Endothelial cell of umbilical vein (primary cell): ENCODE measurements around the gene CD8A. TPM values are rescaled to one million over a fixed set of nuclear protein-coding genes. Genes with fewer than 3 reads are reported as not detected.

Source experiments
- BruUV-seq: library from RNA; stranded (reverse); fragments of 400-500 nt; replicated peaks from 2 replicates; lab custom pipeline; 2021; lab: Mats Ljungman, UMichigan
- CTCF ChIA-PET: fragments of 300-600, 350-600 bp; sonication (Branson Sonifier 250); formaldehyde crosslinking; loops from one replicate; lab custom pipeline; 2021; ENCODE audit warnings: antibody characterized with exemption, inconsistent platforms; lab: Charles Lee
- POLR2A ChIA-PET: fragments of 300-600, 350-600 bp; sonication (Branson Sonifier 250); formaldehyde crosslinking; loops from one replicate; lab custom pipeline; 2021; ENCODE audit warnings: antibody characterized with exemption, inconsistent platforms; lab: Charles Lee
- DNase-seq: peaks from one replicate; pipeline ENCODE4 v3.0.0-alpha.2; 2011; ENCODE audit warnings: low read depth, low spot score
- FAIRE-seq: peaks from 2 replicates; lab custom pipeline; 2011; peaks lifted over from hg19 to GRCh38; lab: Jason Lieb, UNC
- H2AFZ ChIP-seq: 2 replicates; pipeline ENCODE4 v1.6.0; 2012; ENCODE audit warnings: low read depth, low read length, control low read depth, inconsistent platforms
- H3K27ac ChIP-seq: 2 replicates; pipeline ENCODE4 v1.5.1; 2011; ENCODE audit warnings: low read depth, mild to moderate bottlenecking, control low read depth, low read length, moderate library complexity; ENCODE audit not compliant: insufficient read depth
- H3K27me3 ChIP-seq, 2 experiments: 2 replicates each; pipeline versions ENCODE4 v1.6.0 to v1.6.1; 2011; ENCODE audit warnings: low read length in 2 of 2, mixed read lengths in 1 of 2; ENCODE audit not compliant: control insufficient read depth in 2 of 2, insufficient read depth in 2 of 2
- H3K36me3 ChIP-seq, 2 experiments: 2 replicates in 1 of 2; 3 replicates in 1 of 2; pipeline ENCODE4 v1.5.1; 2011; ENCODE audit warnings: low read length in 2 of 2, mild to moderate bottlenecking in 1 of 2, moderate library complexity in 1 of 2; ENCODE audit not compliant: control insufficient read depth in 2 of 2, insufficient read depth in 2 of 2; ENCODE audit errors: extremely low read depth in 1 of 2
- H3K4me1 ChIP-seq: 3 replicates; pipeline ENCODE4 v1.5.1; 2011; ENCODE audit warnings: mild to moderate bottlenecking, low read length; ENCODE audit not compliant: control insufficient read depth, insufficient read depth; ENCODE audit errors: extremely low read depth
- H3K4me2 ChIP-seq: 2 replicates; pipeline ENCODE4 v1.6.1; 2011; ENCODE audit warnings: low read length, control low read depth, mixed read lengths; ENCODE audit not compliant: insufficient read depth
- H3K4me3 ChIP-seq, 3 experiments: fragments of 200-600 bp in 1 of 3; sonication (generic), shearing (Covaris generic) in 1 of 3; replicated peaks in 1 of 3; 2 replicates each; pipeline ENCODE4 v1.5.1; 2011 to 2016; ENCODE audit warnings: control low read depth in 3 of 3, low read length in 3 of 3, mild to moderate bottlenecking in 2 of 3, inconsistent platforms in 1 of 3, low read depth in 1 of 3, moderate library complexity in 1 of 3; ENCODE audit not compliant: insufficient read depth in 1 of 3
- H3K79me2 ChIP-seq: 2 replicates; pipeline ENCODE4 v1.6.0; 2012; ENCODE audit warnings: low read length, inconsistent platforms; ENCODE audit not compliant: control insufficient read depth, insufficient read depth
- H3K9ac ChIP-seq: replicated peaks from 2 replicates; pipeline ENCODE3; 2011; ENCODE audit warnings: low read length, control low read depth; ENCODE audit not compliant: insufficient read depth; ENCODE audit errors: extremely low read depth
- H3K9me1 ChIP-seq: replicated peaks from 3 replicates; pipeline ENCODE4 v1.6.0; 2011; ENCODE audit warnings: mild to moderate bottlenecking, low read length; ENCODE audit not compliant: control insufficient read depth, insufficient read depth; ENCODE audit errors: extremely low read depth
- H3K9me3 ChIP-seq: replicated peaks from 2 replicates; pipeline ENCODE4 v1.5.1; 2012; ENCODE audit warnings: low read length, inconsistent platforms; ENCODE audit not compliant: control insufficient read depth, insufficient read depth
- H4K20me1 ChIP-seq: replicated peaks from 2 replicates; pipeline ENCODE3; 2011; ENCODE audit warnings: mild to moderate bottlenecking, low read length; ENCODE audit not compliant: control insufficient read depth, insufficient read depth; ENCODE audit errors: extremely low read depth
- EZH2 ChIP-seq: IDR thresholded peaks from 2 replicates; pipeline ENCODE4 v1.6.1; 2012; ENCODE audit warnings: borderline replicate concordance, low read depth, mild to moderate bottlenecking, moderate library complexity, low read length, inconsistent platforms; ENCODE audit not compliant: severe bottlenecking
- FOS ChIP-seq: IDR thresholded peaks from 2 replicates; pipeline ENCODE4 v1.6.1; 2011; ENCODE audit warnings: mild to moderate bottlenecking, low read length, moderate library complexity, borderline replicate concordance; ENCODE audit not compliant: insufficient read depth
- GATA2 ChIP-seq: IDR thresholded peaks from 2 replicates; pipeline ENCODE4 v1.7.0; 2011; ENCODE audit warnings: low read depth, mild to moderate bottlenecking, moderate library complexity, mixed read lengths, low read length; ENCODE audit not compliant: insufficient read length, insufficient read depth
- JUN ChIP-seq: IDR thresholded peaks from 2 replicates; pipeline ENCODE4 v1.6.1; 2011; ENCODE audit warnings: borderline replicate concordance, low read depth; ENCODE audit not compliant: insufficient read length, insufficient read depth
- MYC ChIP-seq: IDR thresholded peaks from one replicate; pipeline ENCODE4 v1.6.1; 2011; ENCODE audit warnings: mild to moderate bottlenecking, low read depth, low read length
- POLR2A ChIP-seq: IDR thresholded peaks from 2 replicates; pipeline ENCODE4 v1.6.1; 2012; ENCODE audit warnings: low read depth, mild to moderate bottlenecking, control low read depth, low read length
- POLR2AphosphoS5 ChIP-seq: IDR thresholded peaks from 2 replicates; pipeline ENCODE4 v1.6.1; 2012; ENCODE audit warnings: low read depth, mild to moderate bottlenecking, control low read depth, low read length, moderate library complexity; ENCODE audit not compliant: insufficient read depth
- dilution Hi-C: fragments of 300-500 bp; cut with MboI; formaldehyde crosslinking; loops from one replicate; pipeline ENCODE4 v1.15.0; 2019; ENCODE audit warnings: low sequenced_read_pairs; ENCODE audit not compliant: extremely low pct_ligation_motif_present
- intact Hi-C: fragments of 100-400 bp; cut with micrococcal nuclease; formaldehyde crosslinking; loops from one replicate; pipeline ENCODE4 v1.10.0; 2022
- polyA plus RNA-seq, 4 experiments: library from polyadenylated mRNA; depleted of rRNA in 3 of 4; stranded (reverse) in 3 of 4; unstranded in 1 of 4; fragments of >200 nt; gene quantifications; 2 replicates each; pipeline versions ENCODE4 v1.2.1 to v1.2.3, GENCODE V29; 2011 to 2012; ENCODE audit warnings: missing spikeins in 1 of 4
- total RNA-seq: library from RNA; stranded (reverse); gene quantifications from 2 replicates; pipeline ENCODE4 v1.2.3, GENCODE V29; 2021
- TF ChIP-seq, protein P1 (sequence below), 2 donors: IDR thresholded peaks; 1 replicate in 1 of 2; 2 replicates in 1 of 2; pipeline ENCODE4 v1.5.1; 2011; ENCODE audit warnings: low read length in 2 of 2, mild to moderate bottlenecking in 2 of 2, moderate library complexity in 2 of 2, control low read depth in 1 of 2, inconsistent platforms in 1 of 2, low read depth in 1 of 2; ENCODE audit not compliant: insufficient read depth in 1 of 2; ENCODE audit errors: extremely low read depth in 1 of 2
- TF ChIP-seq, protein P2 (sequence below): IDR thresholded peaks from 2 replicates; pipeline ENCODE4 v1.6.1; 2011; ENCODE audit not compliant: insufficient read depth, insufficient read length

Gene CD8A
- total and polyA plus RNA-seq, 2 donors (not counting 3 experiments of a cell fraction or from before 2014, with no cell fraction given): not detected

DNA sequence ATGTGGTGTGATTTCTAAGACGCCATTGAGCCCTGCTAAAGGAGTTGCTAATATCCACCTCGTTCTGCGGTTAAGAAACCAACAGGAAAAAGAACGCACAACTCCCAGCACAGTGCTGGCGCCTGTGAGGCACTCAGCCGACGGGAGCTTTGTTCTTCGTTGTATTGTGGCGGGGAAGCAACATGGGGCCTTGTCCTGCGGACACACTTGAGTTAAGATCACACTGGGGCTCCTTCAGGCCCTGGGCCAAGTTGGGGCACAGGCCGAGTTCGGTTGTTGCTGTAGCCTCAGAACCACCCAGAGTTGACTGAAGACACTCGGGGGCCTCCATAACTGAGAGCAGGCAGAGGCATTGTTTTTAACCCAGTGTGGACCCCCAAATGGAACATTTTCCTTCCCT lies 30.6 kb upstream of the CD8A start:
- H3K27ac ChIP-seq: no peak overlapping the region
- ChIA-PET POLR2A (no interaction called here), CTCF (no interaction called here)
- dilution Hi-C loops: no loop called here
- TF ChIP-seq POLR2A: no peak
- no peak for TF ChIP-seq MYC
- no peak for TF ChIP-seq JUN
- TF ChIP-seq, protein P1, sequence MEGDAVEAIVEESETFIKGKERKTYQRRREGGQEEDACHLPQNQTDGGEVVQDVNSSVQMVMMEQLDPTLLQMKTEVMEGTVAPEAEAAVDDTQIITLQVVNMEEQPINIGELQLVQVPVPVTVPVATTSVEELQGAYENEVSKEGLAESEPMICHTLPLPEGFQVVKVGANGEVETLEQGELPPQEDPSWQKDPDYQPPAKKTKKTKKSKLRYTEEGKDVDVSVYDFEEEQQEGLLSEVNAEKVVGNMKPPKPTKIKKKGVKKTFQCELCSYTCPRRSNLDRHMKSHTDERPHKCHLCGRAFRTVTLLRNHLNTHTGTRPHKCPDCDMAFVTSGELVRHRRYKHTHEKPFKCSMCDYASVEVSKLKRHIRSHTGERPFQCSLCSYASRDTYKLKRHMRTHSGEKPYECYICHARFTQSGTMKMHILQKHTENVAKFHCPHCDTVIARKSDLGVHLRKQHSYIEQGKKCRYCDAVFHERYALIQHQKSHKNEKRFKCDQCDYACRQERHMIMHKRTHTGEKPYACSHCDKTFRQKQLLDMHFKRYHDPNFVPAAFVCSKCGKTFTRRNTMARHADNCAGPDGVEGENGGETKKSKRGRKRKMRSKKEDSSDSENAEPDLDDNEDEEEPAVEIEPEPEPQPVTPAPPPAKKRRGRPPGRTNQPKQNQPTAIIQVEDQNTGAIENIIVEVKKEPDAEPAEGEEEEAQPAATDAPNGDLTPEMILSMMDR (IDR thresholded peaks at IDR 0.05; ENCODE audit: extremely low read depth in 1 of 2, insufficient read depth in 1 of 2, low read depth in 1 of 2, low read length in 2 of 2): no peak
- TF ChIP-seq GATA2: no peak
- TF ChIP-seq FOS: no peak
- TF ChIP-seq, protein P2, sequence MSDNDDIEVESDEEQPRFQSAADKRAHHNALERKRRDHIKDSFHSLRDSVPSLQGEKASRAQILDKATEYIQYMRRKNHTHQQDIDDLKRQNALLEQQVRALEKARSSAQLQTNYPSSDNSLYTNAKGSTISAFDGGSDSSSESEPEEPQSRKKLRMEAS: no peak
- no peak for TF ChIP-seq EZH2
- no peak for TF ChIP-seq POLR2AphosphoS5
- no TSS peak for BruUV-seq
- no peaks in the 10 kb centered on the region for H4K20me1 ChIP-seq
- H3K9me1 ChIP-seq: no peaks in the 10 kb centered on the region
- FAIRE-seq: no peak
- no peak overlapping the region for H3K9ac ChIP-seq
- no peaks in the 10 kb centered on the region for H3K36me3 ChIP-seq
- no peak for DNase-seq
- H3K4me3 ChIP-seq: no peak overlapping the region
- H3K27me3 ChIP-seq: peaks cover 0 to 4% of the 10 kb centered on the region in 2 experiments
- no peak overlapping the region for H3K4me2 ChIP-seq
- no peaks in the 10 kb centered on the region for H3K79me2 ChIP-seq
- intact Hi-C loops: no loop called here
- H3K4me1 ChIP-seq: no peaks in the 10 kb centered on the region
- no peak overlapping the region for H2AFZ ChIP-seq
- no peaks in the 10 kb centered on the region for H3K9me3 ChIP-seq
